ENCODE data around the gene IVNS1ABP.

GRCh38 chr1:185267701-185268100, 49.3 kb downstream of the IVNS1ABP start:
- TF ChIP-seq CTCF (conservative IDR thresholded peaks at IDR 0.05; ENCODE audit: low read depth in 2 of 2) (no peak), POLR2AphosphoS5 (IDR thresholded peaks at IDR 0.05; ENCODE audit: low read depth) (no peak), CREB1 (CRISPR knock-in tag; IDR thresholded peaks at IDR 0.05; ENCODE audit: low read depth) (no peak), EZH2 (IDR thresholded peaks at IDR 0.05; ENCODE audit: low read depth, unreplicated experiment) (no peak), STAT1 (IDR thresholded peaks at IDR 0.05; ENCODE audit: unreplicated experiment) (no peak), JUNB (IDR thresholded peaks at IDR 0.05; ENCODE audit: unreplicated experiment) (no peak), NANOG (IDR thresholded peaks at IDR 0.05; ENCODE audit: borderline replicate concordance) (no peak), ZNF331 (CRISPR knock-in tag; IDR thresholded peaks at IDR 0.05; ENCODE audit: low read depth) (no peak), EZH2phosphoT487 (IDR thresholded peaks at IDR 0.05; ENCODE audit: unreplicated experiment) (no peak), ZNF114 (CRISPR knock-in tag; IDR thresholded peaks at IDR 0.05) (no peak)
- TF ChIP-seq, protein P1, sequence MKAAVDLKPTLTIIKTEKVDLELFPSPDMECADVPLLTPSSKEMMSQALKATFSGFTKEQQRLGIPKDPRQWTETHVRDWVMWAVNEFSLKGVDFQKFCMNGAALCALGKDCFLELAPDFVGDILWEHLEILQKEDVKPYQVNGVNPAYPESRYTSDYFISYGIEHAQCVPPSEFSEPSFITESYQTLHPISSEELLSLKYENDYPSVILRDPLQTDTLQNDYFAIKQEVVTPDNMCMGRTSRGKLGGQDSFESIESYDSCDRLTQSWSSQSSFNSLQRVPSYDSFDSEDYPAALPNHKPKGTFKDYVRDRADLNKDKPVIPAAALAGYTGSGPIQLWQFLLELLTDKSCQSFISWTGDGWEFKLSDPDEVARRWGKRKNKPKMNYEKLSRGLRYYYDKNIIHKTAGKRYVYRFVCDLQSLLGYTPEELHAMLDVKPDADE (IDR thresholded peaks at IDR 0.05), result no peak
- TF ChIP-seq, protein P2, sequence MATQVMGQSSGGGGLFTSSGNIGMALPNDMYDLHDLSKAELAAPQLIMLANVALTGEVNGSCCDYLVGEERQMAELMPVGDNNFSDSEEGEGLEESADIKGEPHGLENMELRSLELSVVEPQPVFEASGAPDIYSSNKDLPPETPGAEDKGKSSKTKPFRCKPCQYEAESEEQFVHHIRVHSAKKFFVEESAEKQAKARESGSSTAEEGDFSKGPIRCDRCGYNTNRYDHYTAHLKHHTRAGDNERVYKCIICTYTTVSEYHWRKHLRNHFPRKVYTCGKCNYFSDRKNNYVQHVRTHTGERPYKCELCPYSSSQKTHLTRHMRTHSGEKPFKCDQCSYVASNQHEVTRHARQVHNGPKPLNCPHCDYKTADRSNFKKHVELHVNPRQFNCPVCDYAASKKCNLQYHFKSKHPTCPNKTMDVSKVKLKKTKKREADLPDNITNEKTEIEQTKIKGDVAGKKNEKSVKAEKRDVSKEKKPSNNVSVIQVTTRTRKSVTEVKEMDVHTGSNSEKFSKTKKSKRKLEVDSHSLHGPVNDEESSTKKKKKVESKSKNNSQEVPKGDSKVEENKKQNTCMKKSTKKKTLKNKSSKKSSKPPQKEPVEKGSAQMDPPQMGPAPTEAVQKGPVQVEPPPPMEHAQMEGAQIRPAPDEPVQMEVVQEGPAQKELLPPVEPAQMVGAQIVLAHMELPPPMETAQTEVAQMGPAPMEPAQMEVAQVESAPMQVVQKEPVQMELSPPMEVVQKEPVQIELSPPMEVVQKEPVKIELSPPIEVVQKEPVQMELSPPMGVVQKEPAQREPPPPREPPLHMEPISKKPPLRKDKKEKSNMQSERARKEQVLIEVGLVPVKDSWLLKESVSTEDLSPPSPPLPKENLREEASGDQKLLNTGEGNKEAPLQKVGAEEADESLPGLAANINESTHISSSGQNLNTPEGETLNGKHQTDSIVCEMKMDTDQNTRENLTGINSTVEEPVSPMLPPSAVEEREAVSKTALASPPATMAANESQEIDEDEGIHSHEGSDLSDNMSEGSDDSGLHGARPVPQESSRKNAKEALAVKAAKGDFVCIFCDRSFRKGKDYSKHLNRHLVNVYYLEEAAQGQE (IDR thresholded peaks at IDR 0.05; ENCODE audit: unreplicated experiment), result no peak
- TF ChIP-seq, protein P3, sequence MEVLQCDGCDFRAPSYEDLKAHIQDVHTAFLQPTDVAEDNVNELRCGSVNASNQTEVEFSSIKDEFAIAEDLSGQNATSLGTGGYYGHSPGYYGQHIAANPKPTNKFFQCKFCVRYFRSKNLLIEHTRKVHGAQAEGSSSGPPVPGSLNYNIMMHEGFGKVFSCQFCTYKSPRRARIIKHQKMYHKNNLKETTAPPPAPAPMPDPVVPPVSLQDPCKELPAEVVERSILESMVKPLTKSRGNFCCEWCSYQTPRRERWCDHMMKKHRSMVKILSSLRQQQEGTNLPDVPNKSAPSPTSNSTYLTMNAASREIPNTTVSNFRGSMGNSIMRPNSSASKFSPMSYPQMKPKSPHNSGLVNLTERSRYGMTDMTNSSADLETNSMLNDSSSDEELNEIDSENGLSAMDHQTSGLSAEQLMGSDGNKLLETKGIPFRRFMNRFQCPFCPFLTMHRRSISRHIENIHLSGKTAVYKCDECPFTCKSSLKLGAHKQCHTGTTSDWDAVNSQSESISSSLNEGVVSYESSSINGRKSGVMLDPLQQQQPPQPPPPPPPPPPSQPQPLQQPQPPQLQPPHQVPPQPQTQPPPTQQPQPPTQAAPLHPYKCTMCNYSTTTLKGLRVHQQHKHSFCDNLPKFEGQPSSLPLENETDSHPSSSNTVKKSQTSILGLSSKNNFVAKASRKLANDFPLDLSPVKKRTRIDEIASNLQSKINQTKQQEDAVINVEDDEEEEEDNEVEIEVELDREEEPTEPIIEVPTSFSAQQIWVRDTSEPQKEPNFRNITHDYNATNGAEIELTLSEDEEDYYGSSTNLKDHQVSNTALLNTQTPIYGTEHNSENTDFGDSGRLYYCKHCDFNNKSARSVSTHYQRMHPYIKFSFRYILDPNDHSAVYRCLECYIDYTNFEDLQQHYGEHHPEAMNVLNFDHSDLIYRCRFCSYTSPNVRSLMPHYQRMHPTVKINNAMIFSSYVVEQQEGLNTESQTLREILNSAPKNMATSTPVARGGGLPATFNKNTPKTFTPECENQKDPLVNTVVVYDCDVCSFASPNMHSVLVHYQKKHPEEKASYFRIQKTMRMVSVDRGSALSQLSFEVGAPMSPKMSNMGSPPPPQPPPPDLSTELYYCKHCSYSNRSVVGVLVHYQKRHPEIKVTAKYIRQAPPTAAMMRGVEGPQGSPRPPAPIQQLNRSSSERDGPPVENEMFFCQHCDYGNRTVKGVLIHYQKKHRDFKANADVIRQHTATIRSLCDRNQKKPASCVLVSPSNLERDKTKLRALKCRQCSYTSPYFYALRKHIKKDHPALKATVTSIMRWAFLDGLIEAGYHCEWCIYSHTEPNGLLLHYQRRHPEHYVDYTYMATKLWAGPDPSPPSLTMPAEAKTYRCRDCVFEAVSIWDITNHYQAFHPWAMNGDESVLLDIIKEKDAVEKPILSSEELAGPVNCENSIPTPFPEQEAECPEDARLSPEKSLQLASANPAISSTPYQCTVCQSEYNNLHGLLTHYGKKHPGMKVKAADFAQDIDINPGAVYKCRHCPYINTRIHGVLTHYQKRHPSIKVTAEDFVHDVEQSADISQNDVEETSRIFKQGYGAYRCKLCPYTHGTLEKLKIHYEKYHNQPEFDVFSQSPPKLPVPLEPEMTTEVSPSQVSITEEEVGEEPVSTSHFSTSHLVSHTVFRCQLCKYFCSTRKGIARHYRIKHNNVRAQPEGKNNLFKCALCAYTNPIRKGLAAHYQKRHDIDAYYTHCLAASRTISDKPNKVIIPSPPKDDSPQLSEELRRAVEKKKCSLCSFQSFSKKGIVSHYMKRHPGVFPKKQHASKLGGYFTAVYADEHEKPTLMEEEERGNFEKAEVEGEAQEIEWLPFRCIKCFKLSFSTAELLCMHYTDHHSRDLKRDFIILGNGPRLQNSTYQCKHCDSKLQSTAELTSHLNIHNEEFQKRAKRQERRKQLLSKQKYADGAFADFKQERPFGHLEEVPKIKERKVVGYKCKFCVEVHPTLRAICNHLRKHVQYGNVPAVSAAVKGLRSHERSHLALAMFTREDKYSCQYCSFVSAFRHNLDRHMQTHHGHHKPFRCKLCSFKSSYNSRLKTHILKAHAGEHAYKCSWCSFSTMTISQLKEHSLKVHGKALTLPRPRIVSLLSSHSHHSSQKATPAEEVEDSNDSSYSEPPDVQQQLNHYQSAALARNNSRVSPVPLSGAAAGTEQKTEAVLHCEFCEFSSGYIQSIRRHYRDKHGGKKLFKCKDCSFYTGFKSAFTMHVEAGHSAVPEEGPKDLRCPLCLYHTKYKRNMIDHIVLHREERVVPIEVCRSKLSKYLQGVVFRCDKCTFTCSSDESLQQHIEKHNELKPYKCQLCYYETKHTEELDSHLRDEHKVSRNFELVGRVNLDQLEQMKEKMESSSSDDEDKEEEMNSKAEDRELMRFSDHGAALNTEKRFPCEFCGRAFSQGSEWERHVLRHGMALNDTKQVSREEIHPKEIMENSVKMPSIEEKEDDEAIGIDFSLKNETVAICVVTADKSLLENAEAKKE (CRISPR knock-in tag; IDR thresholded peaks at IDR 0.05), result no peak
